ENCODE measurements around the gene CORO2B.
"Not testable (repeated sequence)": the region's sequence is repeated elsewhere in the genome, so short reads cannot be mapped to it uniquely, and the experiment has no call there.

The CORO2B gene

DNA sequence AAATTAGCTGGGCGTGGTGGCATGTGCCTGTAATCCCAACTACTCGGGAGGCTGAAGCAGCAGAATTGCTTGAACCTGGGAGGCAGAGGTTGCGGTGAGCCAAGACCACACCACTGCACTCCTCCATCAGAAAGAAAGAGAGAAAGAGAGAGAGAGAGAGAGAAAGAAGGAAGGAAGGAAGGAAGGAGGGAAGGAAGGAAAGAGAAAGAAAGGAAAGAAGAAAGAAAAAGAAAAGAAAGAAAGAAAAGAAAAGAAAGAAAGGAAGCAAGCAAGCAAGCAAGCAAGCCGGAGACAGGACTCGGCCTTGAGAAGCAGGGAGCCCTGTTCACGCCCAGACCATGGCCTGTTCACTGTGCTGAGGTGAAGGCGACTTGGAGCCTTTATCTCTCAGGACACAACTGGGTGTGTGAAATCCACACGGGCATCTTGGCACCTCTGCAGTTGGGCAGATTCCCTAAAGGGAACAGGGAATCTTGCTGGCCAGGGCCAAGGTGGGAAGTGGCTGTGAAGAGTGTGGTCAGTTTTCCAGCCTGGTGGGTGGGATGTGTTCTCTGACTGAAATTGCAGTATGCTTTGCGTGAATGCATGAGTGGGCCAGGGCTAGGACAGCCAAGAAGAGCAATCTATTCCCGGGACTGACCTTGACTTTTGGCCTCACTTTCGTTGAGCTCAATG, 90.3 kb downstream of the CORO2B start:
- no peak for DNase-seq (ENCODE audit: low read depth in 2 of 2)

DNA sequence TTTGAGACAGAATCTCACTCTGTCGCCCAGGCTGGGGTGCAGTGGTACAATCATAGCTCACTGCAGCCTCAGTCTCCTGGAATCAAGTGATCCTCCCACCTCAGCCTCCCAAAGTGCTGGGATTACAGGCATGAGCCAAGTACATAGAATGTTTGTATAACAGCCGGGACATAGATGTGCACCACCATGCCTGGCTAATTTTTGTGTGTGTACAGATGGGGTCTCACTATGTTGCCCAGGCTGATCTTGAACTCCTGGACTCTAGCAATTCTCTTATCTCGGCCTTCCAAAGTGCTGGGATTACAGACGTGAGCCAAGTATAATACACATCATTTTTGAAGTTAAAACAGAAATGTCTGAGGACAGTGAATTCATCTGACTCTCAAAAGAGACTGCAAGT, 93.5 kb downstream of the CORO2B start:
- DNase-seq (ENCODE audit: low read depth in 2 of 2) = no peak

DNA sequence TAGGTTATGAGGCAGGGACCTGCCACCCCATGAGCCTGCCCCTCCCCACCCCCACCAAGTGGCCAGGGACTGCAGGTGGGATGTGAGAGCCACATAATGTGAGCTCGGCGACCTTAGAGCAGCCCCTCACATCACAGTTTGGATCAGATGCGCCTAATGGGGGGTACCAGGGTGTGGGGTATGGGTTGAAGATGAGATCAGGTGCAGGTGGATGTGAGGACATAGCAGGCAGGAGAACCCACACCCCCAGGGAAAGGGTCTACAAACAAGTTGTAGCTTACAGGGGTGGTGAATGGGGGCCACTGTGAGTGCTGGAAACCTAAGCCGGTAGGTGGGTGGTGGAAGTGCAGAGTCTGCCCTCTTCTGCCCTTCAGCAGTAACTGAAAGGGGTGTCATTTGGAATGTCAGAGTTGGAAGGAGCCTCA, 94.0 kb downstream of the CORO2B start:
- no peak for DNase-seq (ENCODE audit: low read depth in 2 of 2)

DNA sequence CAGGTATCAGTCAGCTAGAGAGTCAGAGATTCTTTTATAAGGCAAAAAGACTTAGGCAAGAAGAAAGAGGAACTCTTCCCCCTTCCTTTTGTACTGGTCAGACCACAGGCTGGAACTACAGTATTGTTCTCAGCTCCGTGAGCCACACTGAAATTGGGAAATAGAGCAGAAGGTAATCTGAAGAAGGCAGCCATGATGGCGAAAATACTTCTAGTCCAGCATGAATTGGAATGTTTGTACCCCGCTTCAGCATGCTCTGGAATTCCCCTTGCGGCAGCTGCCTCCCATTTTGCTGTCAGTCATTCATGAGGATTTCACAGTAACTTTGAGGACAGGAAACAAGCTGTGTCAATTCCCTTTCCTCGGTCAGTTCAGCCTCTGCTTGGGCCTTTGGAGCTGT, 96.2 kb downstream of the CORO2B start:
- no peak for DNase-seq (ENCODE audit: low read depth in 2 of 2)

DNA sequence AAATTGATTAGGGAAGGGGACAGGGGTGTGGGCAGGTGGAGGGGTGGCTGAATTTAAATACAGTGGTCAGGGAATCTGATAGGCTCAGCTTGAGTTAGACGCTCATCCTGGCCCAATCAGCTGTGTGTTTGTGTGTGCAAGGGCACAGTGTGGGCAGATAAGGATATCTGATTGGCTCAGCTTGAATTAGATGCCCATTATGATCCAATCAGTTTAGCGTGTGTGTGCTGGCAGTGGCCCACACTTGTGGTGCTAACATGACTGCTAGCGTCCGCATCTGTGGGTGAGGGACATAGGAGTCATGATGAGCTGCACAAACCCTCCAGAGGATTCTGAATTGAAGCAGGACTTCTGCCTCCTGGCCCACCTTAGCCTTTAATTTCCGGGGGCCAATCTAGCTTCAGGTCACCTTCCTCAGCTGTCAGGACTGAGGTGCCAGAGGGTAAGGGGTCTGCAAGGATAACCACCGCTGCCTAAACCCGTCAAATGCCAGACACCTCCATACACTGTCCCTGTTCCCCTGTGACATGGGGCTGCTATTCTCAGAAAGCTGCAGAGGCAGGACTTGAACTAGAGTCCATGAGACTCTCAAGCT, 97.3 kb downstream of the CORO2B start:
- no peak for DNase-seq (ENCODE audit: low read depth in 2 of 2)

DNA sequence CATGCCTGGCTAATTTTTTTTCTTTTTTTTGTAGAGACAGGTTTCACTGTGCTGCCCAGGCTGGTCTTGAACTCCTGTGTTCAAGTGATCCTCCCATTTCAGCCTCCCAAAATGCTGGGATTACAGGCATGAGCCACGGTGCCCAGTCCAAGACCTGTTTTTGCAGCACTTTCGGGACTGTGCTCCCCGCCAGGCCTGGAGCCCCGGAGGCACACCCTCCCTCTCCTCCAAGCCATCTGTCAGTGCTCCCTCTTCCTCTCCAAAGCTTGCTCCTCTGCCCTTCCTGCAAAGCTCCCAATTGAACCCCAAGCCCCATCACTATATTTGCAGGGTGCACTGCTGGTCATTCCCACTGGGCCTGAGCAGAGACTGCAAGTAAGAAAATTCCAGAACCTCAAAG, 98.1 kb downstream of the CORO2B start:
- DNase-seq (ENCODE audit: low read depth in 2 of 2) = no peak

DNA sequence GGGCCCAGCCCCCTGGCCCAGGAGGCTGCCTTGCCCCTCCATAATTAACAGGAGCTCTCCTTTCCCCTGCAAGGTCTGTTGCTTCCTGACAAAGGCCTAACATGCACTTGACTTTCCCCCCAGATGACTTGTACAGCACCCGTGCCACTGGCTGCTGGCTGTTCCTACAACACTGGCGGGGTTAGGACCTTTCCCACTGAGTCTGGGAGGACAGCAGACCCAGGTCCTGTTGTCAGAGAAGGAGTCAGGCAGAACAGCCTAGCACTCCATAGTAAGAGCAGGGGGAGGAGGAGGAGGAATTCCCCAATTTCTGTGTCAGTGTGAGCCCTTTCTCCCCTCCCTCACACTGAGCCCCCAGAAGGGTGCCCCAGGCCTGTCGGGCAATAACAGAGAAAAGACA, 99.2 kb downstream of the CORO2B start:
- no peak for DNase-seq (ENCODE audit: low read depth in 2 of 2)

DNA sequence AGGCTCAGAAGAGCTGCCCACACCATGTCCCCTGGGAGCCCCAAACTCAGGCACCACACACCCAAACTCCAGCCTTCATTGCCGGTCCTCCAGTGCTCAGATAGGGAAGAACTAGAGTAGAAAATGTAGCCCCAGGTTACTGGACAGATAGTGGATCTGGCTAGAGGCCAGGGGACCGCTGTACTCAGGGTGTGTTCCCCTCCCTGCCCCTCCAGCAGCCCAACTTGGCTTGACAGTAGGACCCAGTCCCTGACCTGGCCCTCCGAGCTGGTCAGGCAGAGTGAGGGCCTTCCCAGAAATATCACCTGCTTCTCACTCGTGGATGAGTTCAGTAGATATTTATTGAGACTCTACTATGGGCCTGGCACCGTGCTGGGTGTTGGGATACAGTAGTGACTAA, 100.0 kb downstream of the CORO2B start:
- no peak for DNase-seq (ENCODE audit: low read depth in 2 of 2)

DNA sequence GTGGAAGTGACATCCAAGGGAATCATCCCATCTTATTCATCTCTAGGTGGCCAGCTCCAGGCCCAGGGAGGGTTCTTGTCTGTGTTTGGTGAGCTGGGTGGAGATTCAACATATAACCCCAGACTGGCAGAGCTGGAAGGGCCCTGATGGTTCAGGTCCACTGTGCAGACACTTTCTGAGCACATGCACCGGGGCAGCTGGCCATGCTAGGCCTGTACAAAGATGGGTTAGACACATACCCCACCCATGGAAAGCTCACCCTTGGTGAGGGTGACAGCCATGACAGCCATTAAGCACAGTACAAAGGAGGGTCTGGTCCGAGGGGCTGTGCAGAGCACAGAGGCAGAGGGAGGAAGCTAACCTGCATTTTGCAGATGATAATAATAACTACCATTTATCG, 100.4 kb downstream of the CORO2B start:
- DNase-seq (ENCODE audit: low read depth in 2 of 2) = no peak

DNA sequence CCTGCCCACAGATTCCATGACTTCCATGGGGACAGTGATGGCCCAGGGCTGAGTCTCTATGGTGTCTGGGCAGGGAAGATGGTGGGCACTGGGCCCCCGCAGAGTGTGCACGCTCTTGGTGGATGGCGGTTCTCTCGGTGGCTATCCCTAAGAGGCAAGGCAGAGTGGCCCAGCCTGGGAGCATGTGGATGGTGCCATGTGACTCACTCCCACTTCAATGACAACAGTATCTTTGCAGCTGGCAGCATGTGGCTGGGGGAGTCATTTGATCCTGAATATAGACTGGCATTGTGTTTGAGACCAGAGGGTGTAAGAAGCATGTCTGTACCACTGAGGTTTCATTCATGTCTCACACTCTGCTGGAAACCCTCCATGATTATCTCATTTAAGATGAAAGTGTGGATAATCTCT, 101.2 kb downstream of the CORO2B start:
- DNase-seq (ENCODE audit: low read depth in 2 of 2) = no peak

DNA sequence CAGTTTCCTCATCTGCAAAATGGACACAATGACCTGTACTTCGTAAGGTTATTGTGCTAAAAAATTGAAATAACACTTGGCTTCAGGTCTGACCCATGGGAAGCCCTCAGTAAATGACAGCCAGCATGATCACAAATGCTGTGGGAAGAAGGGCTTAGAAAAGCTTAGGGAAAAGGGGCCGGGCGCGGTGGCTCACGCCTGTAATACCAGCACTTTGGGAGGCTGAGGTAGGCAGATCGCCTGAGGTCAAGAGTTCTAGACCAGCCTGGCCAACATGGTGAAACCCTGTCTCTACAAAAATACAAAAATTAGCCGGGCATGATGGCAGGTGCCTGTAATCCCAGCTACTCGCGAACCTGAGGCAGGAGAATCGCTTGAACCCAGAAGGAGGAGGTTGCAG, 102.0 kb downstream of the CORO2B start:
- DNase-seq (ENCODE audit: low read depth in 2 of 2) = not testable (repeated sequence)

DNA sequence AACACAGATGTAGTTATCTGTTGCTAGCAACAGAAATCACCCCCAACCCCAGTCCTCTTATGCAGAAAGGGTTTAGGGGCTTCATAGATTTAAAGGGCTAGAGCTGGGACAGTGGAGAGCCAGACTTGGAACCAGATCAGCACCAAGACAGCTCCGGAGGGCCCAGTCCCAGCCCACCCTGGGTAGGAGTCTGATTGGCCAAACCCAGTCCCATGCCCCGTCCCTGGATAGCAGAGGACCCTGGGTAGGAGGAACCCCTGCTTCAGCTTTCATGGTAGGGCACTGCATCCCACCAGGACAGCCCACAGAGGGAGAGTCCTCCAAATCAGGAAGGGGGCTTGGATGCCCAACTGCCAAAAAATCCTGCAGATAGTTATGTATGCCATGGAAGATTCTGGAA, 103.0 kb downstream of the CORO2B start:
- no peak for DNase-seq (ENCODE audit: low read depth in 2 of 2)

DNA sequence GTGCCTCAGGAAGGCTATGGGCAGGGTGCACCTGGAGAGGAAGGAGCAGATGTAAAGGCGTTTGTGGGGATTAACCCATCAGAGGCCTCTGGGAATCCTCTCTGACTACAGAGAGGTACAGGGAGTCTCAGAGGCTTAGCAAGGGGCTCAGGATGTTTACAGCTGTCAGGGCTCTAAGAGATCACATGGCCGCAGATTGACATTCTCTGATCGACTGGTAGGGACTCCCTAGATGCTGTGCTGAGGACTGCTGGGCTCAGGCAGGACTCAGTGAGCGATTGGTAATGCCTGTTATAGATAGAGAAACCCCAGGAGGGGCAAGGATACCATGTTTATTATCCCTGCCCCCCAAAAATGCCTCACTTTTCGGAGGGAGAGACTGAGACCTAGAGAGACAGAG, 103.5 kb downstream of the CORO2B start:
- DNase-seq (ENCODE audit: low read depth in 2 of 2) = no peak

DNA sequence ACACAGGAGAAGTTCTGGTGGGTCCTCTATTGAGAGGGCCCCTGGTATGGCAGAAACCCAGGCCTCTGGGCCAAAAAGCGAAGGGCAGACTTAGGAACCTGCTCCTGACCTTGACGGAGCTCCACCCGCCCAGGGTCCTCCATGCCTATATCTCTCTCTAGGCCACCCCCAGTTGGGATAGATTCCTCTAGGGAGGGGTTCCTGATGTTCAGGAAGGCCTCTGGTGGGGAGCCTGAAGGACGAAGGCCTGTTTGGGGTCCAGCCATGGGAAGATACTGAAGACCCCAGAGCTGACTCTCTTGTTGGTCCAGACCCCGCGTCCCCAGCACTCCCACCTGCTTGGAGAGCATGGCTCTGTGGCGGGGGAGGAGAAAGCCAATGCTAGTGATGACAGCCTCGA, 104.2 kb downstream of the CORO2B start:
- DNase-seq (ENCODE audit: low read depth in 2 of 2) = no peak

DNA sequence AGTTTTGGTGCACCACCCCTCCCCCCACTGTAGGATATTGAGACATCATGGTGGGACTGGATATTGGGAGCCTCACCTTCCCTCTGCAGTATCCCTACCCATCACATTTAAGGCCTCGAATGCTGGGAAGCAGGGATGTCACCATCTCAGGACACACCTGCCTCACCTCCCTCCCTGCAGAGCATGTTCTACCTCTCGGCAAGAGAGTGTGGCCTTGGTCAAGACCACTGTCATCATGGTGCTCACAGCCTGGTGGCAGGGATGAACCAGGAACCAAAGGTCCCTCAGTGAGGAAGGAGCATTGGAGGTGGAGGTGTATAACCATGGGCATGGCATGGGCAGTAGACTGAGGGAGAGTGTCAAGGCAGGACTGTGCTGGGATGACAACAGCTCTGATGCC, 104.8 kb downstream of the CORO2B start:
- DNase-seq (ENCODE audit: low read depth in 2 of 2) = no peak

DNA sequence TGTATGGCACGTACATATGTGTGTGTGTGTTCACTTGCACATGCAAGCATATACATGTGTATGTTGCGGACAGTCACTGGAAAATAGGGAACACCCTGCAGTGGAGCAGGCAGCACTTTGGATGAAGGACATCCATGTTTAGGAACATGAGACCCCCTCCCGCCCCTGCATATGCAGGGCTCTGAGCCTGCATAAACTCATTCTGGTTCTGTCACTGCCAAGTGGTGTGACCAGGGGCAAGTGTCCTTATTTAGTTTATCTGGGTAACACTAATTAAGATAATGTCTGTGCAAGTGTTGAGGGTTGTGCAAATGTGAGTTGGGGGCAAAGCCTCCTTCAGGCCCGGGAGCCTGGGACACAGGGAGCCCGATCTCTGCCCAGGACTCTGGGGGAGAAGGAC, 105.7 kb downstream of the CORO2B start:
- no peak for DNase-seq (ENCODE audit: low read depth in 2 of 2)

DNA sequence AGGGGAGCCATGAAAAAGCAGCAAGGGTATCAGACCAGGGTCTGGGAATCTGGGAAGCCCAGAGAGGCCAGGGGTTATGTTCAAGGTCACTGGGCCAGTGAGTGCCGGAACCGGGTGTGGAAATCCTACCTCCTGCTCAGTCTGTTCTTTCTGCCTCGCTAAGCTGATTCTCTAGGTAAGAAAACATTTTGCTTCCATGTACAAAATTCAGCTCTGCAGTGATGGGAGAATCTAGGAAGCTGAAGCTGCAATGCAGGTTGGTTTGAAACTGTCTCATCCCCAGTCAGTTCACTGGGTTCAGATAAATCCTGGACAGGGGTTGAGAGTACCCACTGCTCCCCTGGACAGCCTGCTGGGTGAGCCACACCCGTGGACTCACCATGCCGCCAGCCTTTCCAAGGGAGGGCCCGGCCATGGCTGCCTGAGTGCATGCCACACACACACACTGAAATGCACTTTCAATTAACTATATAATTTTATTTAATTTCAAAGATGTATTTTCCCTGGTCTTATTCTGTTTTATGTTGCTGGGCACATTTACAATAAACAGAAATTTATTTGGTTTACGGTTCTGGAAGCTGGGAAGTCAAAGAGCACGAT, 108.4 kb downstream of the CORO2B start:
- DNase-seq (ENCODE audit: low read depth in 2 of 2) = no peak

DNA sequence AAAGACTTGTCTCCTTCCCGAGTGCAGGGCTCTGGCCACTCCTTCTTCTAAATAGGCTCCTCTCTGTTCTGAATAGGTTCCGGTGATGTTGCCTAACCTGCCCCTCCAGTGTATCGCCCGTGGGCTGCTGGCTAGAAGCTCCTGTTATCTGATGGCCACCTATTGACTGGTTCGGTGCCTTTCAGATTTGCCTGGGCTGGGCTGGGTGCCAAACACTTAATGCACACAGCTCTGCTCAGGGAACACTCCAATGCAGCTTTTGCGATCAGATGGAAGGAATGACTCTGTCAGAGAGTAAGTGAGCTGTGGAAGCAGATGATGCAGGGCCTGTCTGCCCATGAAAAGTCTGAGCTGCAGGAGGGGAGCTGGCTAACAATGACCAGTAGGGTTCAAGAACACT, 112.9 kb downstream of the CORO2B start:
- no peak for DNase-seq (ENCODE audit: low read depth in 2 of 2)

DNA sequence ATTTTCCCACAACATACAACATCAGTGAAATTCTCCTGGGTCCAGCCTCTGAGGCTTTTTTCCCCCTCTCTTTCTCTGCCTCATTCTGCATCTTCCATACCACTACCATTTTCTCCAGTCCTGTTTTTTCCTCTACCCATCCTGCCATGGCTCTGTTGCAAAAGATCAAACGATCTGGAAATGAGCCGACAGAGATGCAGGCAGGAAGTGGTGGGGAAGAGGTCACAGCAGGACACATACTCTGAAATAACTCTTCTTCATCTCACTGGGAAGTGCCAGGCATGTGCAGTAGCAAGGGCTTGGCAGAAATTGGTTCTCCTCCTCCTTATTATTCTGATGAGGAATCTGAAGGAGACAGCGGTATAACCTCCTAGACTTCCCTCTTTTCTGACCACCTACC, 114.3 kb downstream of the CORO2B start:
- DNase-seq (ENCODE audit: low read depth in 2 of 2) = no peak

DNA sequence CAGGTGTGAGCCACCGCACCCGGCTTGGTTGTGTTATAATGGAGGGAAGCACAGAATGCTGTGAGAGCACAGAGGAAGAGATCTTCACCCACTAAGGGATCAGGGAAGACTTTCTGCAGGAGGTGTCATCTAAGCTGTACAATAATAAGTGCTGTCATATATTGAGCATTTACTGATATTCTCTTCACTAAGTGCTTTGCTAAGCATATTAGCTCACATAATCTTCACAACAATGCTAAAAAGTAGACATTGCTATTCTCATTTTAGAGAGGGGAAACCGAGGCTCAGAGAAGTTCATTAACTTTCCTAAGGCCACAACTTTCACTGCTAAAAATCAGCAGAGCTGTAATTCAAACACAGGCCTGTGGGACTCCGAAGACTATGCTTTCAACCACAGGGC, 115.3 kb downstream of the CORO2B start:
- no peak for DNase-seq (ENCODE audit: low read depth in 2 of 2)

DNA sequence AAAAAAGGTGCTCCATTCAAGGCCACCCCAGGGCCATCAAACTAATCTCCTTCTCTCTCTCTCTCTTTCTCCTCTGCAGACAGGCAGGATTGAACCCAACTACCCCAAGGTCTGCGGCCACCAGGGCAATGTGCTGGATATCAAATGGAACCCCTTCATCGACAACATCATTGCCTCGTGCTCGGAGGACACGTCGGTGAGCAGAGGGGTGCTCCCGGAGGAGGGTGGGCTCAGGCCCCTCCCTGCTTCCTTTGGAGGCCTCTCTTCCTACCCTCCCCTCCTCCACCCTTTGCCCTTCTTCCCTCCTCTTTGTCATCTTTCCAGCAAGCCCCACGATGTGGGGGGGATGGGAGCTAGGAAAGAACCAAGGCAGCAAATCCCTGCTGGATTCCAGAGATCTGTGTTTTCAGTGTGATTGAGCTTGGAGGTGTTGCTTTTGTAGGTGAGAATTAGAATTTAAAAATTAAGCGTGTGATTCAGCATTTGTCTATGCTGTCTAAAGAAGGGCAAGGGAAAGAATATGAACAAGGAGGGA, 116.3 kb downstream of the CORO2B start:
- DNase-seq (ENCODE audit: low read depth in 2 of 2) = no peak

DNA sequence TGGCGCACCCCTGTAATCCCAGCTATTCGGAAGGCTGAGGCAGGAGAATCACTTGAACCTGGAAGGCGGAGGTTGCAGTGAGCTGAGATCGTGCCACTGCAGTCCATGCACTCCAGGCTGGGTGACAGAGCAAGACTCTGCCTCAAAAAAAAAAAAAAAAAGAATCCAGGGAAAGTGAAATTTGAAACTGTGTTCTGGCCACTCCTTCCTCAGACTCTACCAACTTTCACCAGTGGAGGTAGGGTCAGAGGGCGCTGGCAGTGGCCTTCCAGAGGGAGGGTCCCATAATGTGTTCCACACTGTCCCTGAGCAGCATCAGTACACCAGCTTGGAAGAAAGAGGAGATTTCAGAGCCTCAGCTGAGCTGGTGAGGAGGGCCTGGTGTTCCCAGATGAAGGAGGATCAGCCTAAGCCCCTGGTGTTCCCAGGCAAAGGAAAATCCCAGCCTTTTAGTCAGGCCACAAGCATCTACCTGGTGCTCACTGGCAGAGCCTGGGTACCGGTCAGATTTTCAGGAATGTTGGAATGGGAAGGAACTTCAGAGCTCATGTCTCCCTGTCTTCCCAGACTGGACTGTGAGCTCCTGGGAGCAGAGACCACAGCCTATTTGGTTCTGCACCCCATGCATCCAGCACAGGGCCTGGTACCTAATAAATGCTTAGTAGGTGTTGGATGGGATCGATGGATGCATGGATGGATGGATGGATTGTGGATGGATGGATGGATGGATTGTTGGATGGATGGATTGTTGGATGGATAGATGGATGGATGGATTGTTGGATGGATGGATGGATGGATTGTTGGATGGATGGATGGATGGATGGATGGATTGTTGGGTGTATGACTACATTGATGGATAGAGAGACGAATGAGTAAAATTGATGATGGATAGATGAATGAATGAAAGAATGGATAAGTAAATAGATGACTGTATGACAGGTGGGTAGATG, 117.9 kb downstream of the CORO2B start:
- no peak for DNase-seq (ENCODE audit: low read depth in 2 of 2)
